IMR-90 (cell line): ENCODE results near the gene ADGRG4. TPM values are rescaled to one million over a fixed set of nuclear protein-coding genes. Genes with fewer than 3 reads are reported as not detected.

ENCODE experiments used
- ATAC-seq: fragments of 200-7000 bp; cut with Tn5 transposase; 2 replicates; pipeline ENCODE4 v1.9.1; 2020; ENCODE audit warnings: low read depth, mild to moderate bottlenecking, moderate library complexity
- BruUV-seq: library from RNA; stranded (reverse); fragments of 400-500 nt; replicated peaks from 2 replicates; lab custom pipeline; 2021; lab: Mats Ljungman, UMichigan
- CTCF ChIA-PET: fragments of 300-600 bp; formaldehyde crosslinking; extraction: SDS; loops from one replicate; lab custom pipeline; 2021; ENCODE audit warnings: antibody characterized with exemption; lab: Yijun Ruan, JAX
- POLR2A ChIA-PET: fragments of 300-600 bp; sonication (Branson Sonifier 250); formaldehyde crosslinking; loops from one replicate; lab custom pipeline; 2022; ENCODE audit warnings: antibody characterized with exemption; ENCODE audit not compliant: unreplicated experiment; lab: Charles Lee
- DNase-seq: peaks from one replicate; pipeline ENCODE4 v3.0.0; 2013
- H2AFZ ChIP-seq: replicated peaks from 2 replicates; pipeline ENCODE3; 2013; ENCODE audit warnings: low read length, mild to moderate bottlenecking; ENCODE audit not compliant: poor library complexity
- H2AK5ac ChIP-seq: 2 replicates; pipeline ENCODE4 v1.6.1; 2013; ENCODE audit warnings: low read depth, low read length, inconsistent platforms
- H2AK9ac ChIP-seq: replicated peaks from 2 replicates; pipeline ENCODE3; 2013; ENCODE audit warnings: mild to moderate bottlenecking, low read depth, low read length, moderate library complexity; ENCODE audit not compliant: poor library complexity
- H2BK120ac ChIP-seq: 2 replicates; pipeline ENCODE4 v1.6.1; 2013; ENCODE audit warnings: low read depth, low read length, inconsistent platforms
- H2BK15ac ChIP-seq: 3 replicates; pipeline ENCODE4 v1.6.1; 2013; ENCODE audit warnings: low read depth, low read length, inconsistent platforms
- H2BK20ac ChIP-seq: 2 replicates; pipeline ENCODE4 v1.6.1; 2013; ENCODE audit warnings: low read depth, mild to moderate bottlenecking, inconsistent platforms, low read length, moderate library complexity
- H2BK5ac ChIP-seq: 2 replicates; pipeline ENCODE4 v1.6.1; 2013; ENCODE audit warnings: mild to moderate bottlenecking, low read depth, low read length, inconsistent platforms; ENCODE audit not compliant: poor library complexity, severe bottlenecking
- H3K14ac ChIP-seq: replicated peaks from 2 replicates; pipeline ENCODE4 v1.6.1; 2013; ENCODE audit warnings: low read depth, low read length, inconsistent platforms
- H3K18ac ChIP-seq: 2 replicates; pipeline ENCODE4 v1.6.1; 2013; ENCODE audit warnings: low read depth, low read length, control low read depth
- H3K23ac ChIP-seq: 2 replicates; pipeline ENCODE4 v1.6.1; 2013; ENCODE audit warnings: low read depth, low read length, inconsistent platforms
- H3K27ac ChIP-seq: 2 replicates; pipeline ENCODE4 v1.5.1; 2013; ENCODE audit warnings: mild to moderate bottlenecking, control low read depth, low read length; ENCODE audit not compliant: insufficient read depth
- H3K27me3 ChIP-seq: 2 replicates; pipeline ENCODE4 v1.6.1; 2013; ENCODE audit warnings: low read length; ENCODE audit not compliant: control insufficient read depth, insufficient read depth
- H3K36me3 ChIP-seq: 2 replicates; pipeline ENCODE4 v1.6.1; 2013; ENCODE audit warnings: low read length, mixed read lengths; ENCODE audit not compliant: control insufficient read depth, insufficient read depth
- H3K4ac ChIP-seq: 2 replicates; pipeline ENCODE4 v1.6.1; 2013; ENCODE audit warnings: low read depth, low read length, inconsistent platforms
- H3K4me1 ChIP-seq: 2 replicates; pipeline ENCODE4 v1.6.1; 2013; ENCODE audit warnings: low read length, mixed read lengths; ENCODE audit not compliant: control insufficient read depth, insufficient read depth
- H3K4me2 ChIP-seq: 2 replicates; pipeline ENCODE4 v1.6.1; 2013; ENCODE audit warnings: low read depth, mild to moderate bottlenecking, control low read depth, low read length, moderate library complexity
- H3K4me3 ChIP-seq: 2 replicates; pipeline ENCODE4 v1.5.1; 2013; ENCODE audit warnings: low read depth, mild to moderate bottlenecking, control low read depth, low read length, moderate library complexity; ENCODE audit not compliant: insufficient read depth
- H3K56ac ChIP-seq: 2 replicates; pipeline ENCODE4 v1.6.1; 2013; ENCODE audit warnings: low read length, inconsistent platforms; ENCODE audit not compliant: insufficient read depth; ENCODE audit errors: extremely low read depth
- H3K79me1 ChIP-seq, 2 experiments: 2 replicates each; pipeline ENCODE4 v1.6.1; 2013; ENCODE audit warnings: low read length in 2 of 2, inconsistent platforms in 1 of 2, low read depth in 1 of 2
- H3K9ac ChIP-seq: 2 replicates; pipeline ENCODE4 v1.6.1; 2013; ENCODE audit warnings: low read depth, low read length, control low read depth
- H3K9me1 ChIP-seq: 2 replicates; pipeline ENCODE4 v1.6.1; 2013; ENCODE audit warnings: low read length, inconsistent platforms; ENCODE audit not compliant: insufficient read depth
- H3K9me3 ChIP-seq: 2 replicates; pipeline ENCODE4 v1.6.1; 2013; ENCODE audit warnings: low read length; ENCODE audit not compliant: control insufficient read depth, insufficient read depth
- H4K20me1 ChIP-seq: 2 replicates; pipeline ENCODE4 v1.6.1; 2013; ENCODE audit warnings: low read length, inconsistent platforms; ENCODE audit not compliant: insufficient read depth
- H4K5ac ChIP-seq: 2 replicates; pipeline ENCODE4 v1.6.1; 2013; ENCODE audit warnings: mild to moderate bottlenecking, low read depth, low read length, control low read depth
- H4K8ac ChIP-seq, 2 experiments: 2 replicates each; pipeline ENCODE4 v1.6.1; 2013; ENCODE audit warnings: low read depth in 2 of 2, low read length in 2 of 2, control low read depth in 1 of 2, inconsistent platforms in 1 of 2
- H4K91ac ChIP-seq: 2 replicates; pipeline ENCODE4 v1.6.1; 2013; ENCODE audit warnings: low read depth, low read length, inconsistent platforms; ENCODE audit not compliant: insufficient read depth
- CEBPB ChIP-seq: IDR thresholded peaks from 2 replicates; pipeline ENCODE4 v1.6.1; 2012; ENCODE audit warnings: low read depth, low read length, improper control_type of control experiment
- CTCF ChIP-seq: conservative IDR thresholded peaks from 2 replicates; pipeline ENCODE4 v1.5.1; 2012; ENCODE audit warnings: mild to moderate bottlenecking, low read depth, low read length, improper control_type of control experiment
- FOS ChIP-seq: fragments of 150-350 bp; IDR thresholded peaks from 2 replicates; pipeline ENCODE4 v1.6.1; 2016; ENCODE audit warnings: low read depth, low read length
- MAFK ChIP-seq: IDR thresholded peaks from 2 replicates; pipeline ENCODE4 v1.6.1; 2012; ENCODE audit warnings: low read depth, low read length, improper control_type of control experiment
- MAZ ChIP-seq: IDR thresholded peaks from 2 replicates; pipeline ENCODE4 v1.6.1; 2012; ENCODE audit warnings: low read depth, mild to moderate bottlenecking, low read length, improper control_type of control experiment, moderate library complexity, borderline replicate concordance
- POLR2A ChIP-seq: IDR thresholded peaks from 2 replicates; pipeline ENCODE4 v1.6.1; 2012; ENCODE audit warnings: mild to moderate bottlenecking, low read depth, low read length
- RAD21 ChIP-seq: IDR thresholded peaks from 2 replicates; pipeline ENCODE4 v1.6.1; 2012; ENCODE audit warnings: low read length, improper control_type of control experiment
- RCOR1 ChIP-seq: IDR thresholded peaks from 2 replicates; pipeline ENCODE4 v1.6.1; 2012; ENCODE audit warnings: mild to moderate bottlenecking, low read length, improper control_type of control experiment; ENCODE audit not compliant: insufficient replicate concordance
- RFX5 ChIP-seq: IDR thresholded peaks from 2 replicates; pipeline ENCODE4 v1.8.0; 2012; ENCODE audit warnings: low read depth, mild to moderate bottlenecking, low read length, moderate library complexity
- SMC3 ChIP-seq: fragments of 150-350 bp; IDR thresholded peaks from 2 replicates; pipeline ENCODE4 v1.6.1; 2016; ENCODE audit warnings: low read depth, mild to moderate bottlenecking, antibody characterized with exemption, low read length, moderate library complexity
- USF2 ChIP-seq: fragments of 150-350 bp; IDR thresholded peaks from 2 replicates; pipeline ENCODE4 v1.6.1; 2017; ENCODE audit warnings: mild to moderate bottlenecking, antibody characterized with exemption, low read length, low read depth
- WGBS, 2 experiments: methylation state at CpG; one replicate each; pipeline versions ENCODE4 v1.1.5 to v1.1.7; 2013; ENCODE audit warnings: missing lambda C conversion rate in 2 of 2; ENCODE audit not compliant: insufficient read length in 1 of 2; ENCODE audit errors: extremely low coverage in 2 of 2; 5-methylcytosine and 5-hydroxymethylcytosine counted together
- dilution Hi-C: fragments of 300-500 bp; cut with HindIII; formaldehyde crosslinking; loops from one replicate; pipeline ENCODE4 v1.14.3; 2018; ENCODE audit warnings: low sequenced_read_pairs; ENCODE audit not compliant: unreplicated experiment
- in situ Hi-C: fragments of 300-500 bp; cut with MboI; formaldehyde crosslinking; loops from 3 replicates; pipeline ENCODE4 v1.14.3; 2019; ENCODE audit warnings: low sequenced_read_pairs, inconsistent platforms, mixed read lengths
- intact Hi-C: fragments of 100-400 bp; cut with micrococcal nuclease; formaldehyde crosslinking; loops from 2 replicates; pipeline ENCODE4 v1.10.0; 2022
- polyA plus RNA-seq, 3 experiments: library from polyadenylated mRNA; depleted of rRNA; stranded (reverse); fragments of >200 nt; gene quantifications; 2 replicates each; pipeline ENCODE4 v1.2.3, GENCODE V29; 2012; ENCODE audit warnings: low replicate concordance in 1 of 3
- total RNA-seq: library from RNA; depleted of rRNA; stranded (reverse); fragments of >200 nt; gene quantifications from 2 replicates; pipeline ENCODE4 v1.2.3, GENCODE V29; 2012

Gene ADGRG4
- total and polyA plus RNA-seq, 2 of the 4 experiments (the other 2 are of a cell fraction): under 0.01 TPM; not detected in 1

- no peak overlapping the region for H2AFZ ChIP-seq
- no peak overlapping the region for H2BK5ac ChIP-seq
- H4K91ac ChIP-seq: no peak overlapping the region
- no peak overlapping the region for H3K9ac ChIP-seq
- no peak for DNase-seq
- intact Hi-C loops (no loop called here), in situ Hi-C loops (no loop called here), dilution Hi-C loops (no loop called here)
- WGBS, 2 experiments: no CpG with 5 or more reads among the region's 2 CpGs
- no peak overlapping the region for H2BK20ac ChIP-seq
- H2AK9ac ChIP-seq: no peak overlapping the region
- H3K4ac ChIP-seq: no peak overlapping the region
- ATAC-seq: no peak
- no peaks in the 10 kb centered on the region for H4K20me1 ChIP-seq
- H2AK5ac ChIP-seq: no peak overlapping the region
- ChIA-PET POLR2A (no interaction called here), CTCF (no interaction called here)
- H4K5ac ChIP-seq: no peak overlapping the region
- no peak for TF ChIP-seq RFX5
- TF ChIP-seq CEBPB: no peak
- TF ChIP-seq FOS: no peak
- TF ChIP-seq RAD21: no peak
- no peak for TF ChIP-seq SMC3
- TF ChIP-seq USF2: no peak
- TF ChIP-seq RCOR1: no peak
- no peak for TF ChIP-seq MAZ
- TF ChIP-seq CTCF: no peak
- no peak for TF ChIP-seq POLR2A
- TF ChIP-seq MAFK: no peak
- no peak overlapping the region for H2BK15ac ChIP-seq
- H3K4me1 ChIP-seq: no peaks in the 10 kb centered on the region
- no peak overlapping the region for H3K23ac ChIP-seq
- no peak overlapping the region for H2BK120ac ChIP-seq
- H3K18ac ChIP-seq: no peak overlapping the region
- H3K9me1 ChIP-seq: no peaks in the 10 kb centered on the region
- H3K79me1 ChIP-seq: no peaks in the 10 kb centered on the region
- H3K9me3 ChIP-seq: no peaks in the 10 kb centered on the region
- H3K4me2 ChIP-seq: no peak overlapping the region
- no peak overlapping the region for H4K8ac ChIP-seq
- no peaks in the 10 kb centered on the region; the same call in 1 of the 2 replicates for H3K27me3 ChIP-seq
- no peak overlapping the region for H3K4me3 ChIP-seq
- H3K36me3 ChIP-seq: no peaks in the 10 kb centered on the region
- no peak overlapping the region for H3K56ac ChIP-seq
- no TSS peak for BruUV-seq
- H3K14ac ChIP-seq: no peak overlapping the region
- no peak overlapping the region for H3K27ac ChIP-seq
Measured at GRCh38 chrX:136318156-136318555, 17.4 kb downstream of the ADGRG4 start.
